ENCODE data around the gene INPP5D.

DNA sequence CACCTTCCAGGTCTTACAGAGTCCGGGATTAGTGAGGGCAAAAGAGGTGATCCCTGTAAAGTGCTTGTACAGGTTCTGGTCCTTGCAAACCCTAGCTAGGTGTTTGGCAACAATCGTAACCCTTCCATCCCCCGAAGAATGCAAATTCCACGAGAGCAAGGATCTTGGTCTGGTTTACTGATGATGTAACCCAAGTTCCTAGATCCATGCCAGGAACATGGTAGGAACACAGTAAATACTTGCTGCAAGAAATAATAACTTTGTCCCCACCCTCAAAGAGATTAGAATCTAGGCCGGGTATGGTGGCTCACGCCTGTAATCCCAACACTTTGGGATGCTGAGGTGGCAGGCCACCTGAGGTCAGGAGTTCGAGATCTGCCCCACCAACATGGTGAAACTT, 34.4 kb upstream of the INPP5D start:
- TF ChIP-seq POLR2A (IDR thresholded peaks at IDR 0.05; ENCODE audit: low read length) (no peak), MAZ (IDR thresholded peaks at IDR 0.05; ENCODE audit: borderline replicate concordance, low read depth, low read length) (no peak), MAFK (IDR thresholded peaks at IDR 0.05; ENCODE audit: partially characterized antibody) (no peak), HEYL (CRISPR knock-in tag; IDR thresholded peaks at IDR 0.05) (no peak), MYC (IDR thresholded peaks at IDR 0.05; ENCODE audit: borderline replicate concordance, low read length) (no peak), RFX5 (IDR thresholded peaks at IDR 0.05) (no peak)
- TF ChIP-seq, protein P1, sequence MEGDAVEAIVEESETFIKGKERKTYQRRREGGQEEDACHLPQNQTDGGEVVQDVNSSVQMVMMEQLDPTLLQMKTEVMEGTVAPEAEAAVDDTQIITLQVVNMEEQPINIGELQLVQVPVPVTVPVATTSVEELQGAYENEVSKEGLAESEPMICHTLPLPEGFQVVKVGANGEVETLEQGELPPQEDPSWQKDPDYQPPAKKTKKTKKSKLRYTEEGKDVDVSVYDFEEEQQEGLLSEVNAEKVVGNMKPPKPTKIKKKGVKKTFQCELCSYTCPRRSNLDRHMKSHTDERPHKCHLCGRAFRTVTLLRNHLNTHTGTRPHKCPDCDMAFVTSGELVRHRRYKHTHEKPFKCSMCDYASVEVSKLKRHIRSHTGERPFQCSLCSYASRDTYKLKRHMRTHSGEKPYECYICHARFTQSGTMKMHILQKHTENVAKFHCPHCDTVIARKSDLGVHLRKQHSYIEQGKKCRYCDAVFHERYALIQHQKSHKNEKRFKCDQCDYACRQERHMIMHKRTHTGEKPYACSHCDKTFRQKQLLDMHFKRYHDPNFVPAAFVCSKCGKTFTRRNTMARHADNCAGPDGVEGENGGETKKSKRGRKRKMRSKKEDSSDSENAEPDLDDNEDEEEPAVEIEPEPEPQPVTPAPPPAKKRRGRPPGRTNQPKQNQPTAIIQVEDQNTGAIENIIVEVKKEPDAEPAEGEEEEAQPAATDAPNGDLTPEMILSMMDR (IDR thresholded peaks at IDR 0.05): no peak

Measured in A549 (cell line).